GM10266 (cell line): Measurements from ENCODE around the gene NPEPL1.

Source experiments
- DNase-seq: peaks from one replicate; pipeline ENCODE4 v3.0.0; 2012; ENCODE audit errors: extremely low spot score
- TF ChIP-seq, protein P1 (sequence below): IDR thresholded peaks from 2 replicates; pipeline ENCODE4 v1.5.1; 2012; ENCODE audit warnings: mild to moderate bottlenecking, low read depth; ENCODE audit not compliant: control insufficient read depth, insufficient read depth; ENCODE audit errors: missing control alignments

Gene NPEPL1

DNA sequence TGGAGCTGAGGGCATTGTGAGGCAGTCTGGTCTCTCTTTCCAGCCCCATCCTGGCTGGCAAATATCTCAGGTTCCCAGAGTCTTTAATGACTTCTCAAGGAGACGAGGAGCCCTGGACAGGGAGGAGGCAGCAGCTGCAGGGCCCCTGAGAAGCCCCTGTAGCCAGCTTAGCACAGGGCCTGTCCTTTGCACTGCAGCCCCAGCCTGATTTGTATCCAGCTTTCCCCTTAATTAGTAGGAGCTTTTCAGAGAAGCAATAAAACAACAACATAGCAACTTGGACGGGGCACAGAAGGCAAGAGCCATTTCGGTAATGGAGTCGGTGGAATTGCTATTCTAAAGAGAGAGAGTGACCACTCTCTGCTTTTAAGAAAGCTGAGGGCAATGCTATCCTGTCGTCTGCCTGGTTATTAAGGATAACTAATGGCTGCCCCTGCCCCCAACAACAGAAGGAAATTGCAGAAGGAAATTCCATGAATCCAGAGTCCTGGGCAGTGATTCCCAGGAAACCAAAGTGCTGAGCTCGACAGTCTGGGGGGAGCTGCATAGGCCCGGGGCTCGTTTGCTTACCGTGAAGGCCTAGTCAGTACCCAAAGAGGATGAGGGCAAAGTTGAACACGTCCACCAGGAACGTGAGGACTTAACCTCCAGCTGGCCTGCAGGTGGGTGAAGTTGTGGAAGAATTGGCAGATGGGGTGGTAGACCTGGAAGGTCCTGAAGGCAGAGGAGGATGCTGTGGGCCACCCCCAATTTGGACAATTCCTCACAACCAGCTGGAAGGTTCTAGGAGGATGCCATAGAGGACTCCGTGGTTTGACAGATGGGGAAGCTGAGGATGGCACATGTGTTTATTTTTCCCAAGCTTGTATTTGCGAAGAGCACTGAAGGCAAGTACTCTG lies 50.3 kb downstream of the NPEPL1 start:
- no peak for DNase-seq
- TF ChIP-seq, protein P1, sequence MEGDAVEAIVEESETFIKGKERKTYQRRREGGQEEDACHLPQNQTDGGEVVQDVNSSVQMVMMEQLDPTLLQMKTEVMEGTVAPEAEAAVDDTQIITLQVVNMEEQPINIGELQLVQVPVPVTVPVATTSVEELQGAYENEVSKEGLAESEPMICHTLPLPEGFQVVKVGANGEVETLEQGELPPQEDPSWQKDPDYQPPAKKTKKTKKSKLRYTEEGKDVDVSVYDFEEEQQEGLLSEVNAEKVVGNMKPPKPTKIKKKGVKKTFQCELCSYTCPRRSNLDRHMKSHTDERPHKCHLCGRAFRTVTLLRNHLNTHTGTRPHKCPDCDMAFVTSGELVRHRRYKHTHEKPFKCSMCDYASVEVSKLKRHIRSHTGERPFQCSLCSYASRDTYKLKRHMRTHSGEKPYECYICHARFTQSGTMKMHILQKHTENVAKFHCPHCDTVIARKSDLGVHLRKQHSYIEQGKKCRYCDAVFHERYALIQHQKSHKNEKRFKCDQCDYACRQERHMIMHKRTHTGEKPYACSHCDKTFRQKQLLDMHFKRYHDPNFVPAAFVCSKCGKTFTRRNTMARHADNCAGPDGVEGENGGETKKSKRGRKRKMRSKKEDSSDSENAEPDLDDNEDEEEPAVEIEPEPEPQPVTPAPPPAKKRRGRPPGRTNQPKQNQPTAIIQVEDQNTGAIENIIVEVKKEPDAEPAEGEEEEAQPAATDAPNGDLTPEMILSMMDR: no peak

- TF ChIP-seq, protein P1: no peak
- no peak for DNase-seq
Measured at GRCh38 chr20:58743929-58744534, 51.4 kb downstream of the NPEPL1 start.

DNA sequence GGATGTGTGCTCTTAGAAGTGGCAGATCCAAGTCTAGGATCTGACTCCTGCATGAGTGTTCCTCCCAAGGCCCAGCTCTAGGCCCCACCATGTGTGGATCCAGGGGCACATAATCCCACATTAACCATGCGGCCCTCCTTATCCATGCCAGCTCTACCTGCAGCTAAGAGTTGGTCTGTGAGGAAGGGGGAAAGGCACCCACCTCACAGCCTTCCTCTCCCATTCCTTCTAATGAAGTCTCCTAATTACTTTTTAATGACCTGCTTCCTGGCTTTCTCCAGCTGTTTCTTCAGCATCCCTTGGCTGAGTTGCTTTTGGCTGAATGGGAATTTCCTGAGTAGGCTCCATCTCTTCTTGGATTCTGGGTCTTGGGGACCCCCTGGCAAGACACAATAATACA lies 52.2 kb downstream of the NPEPL1 start:
- DNase-seq: no peak

GRCh38 chr20:58745391-58745790 lies 52.8 kb downstream of the NPEPL1 start:
- TF ChIP-seq, protein P1: no peak
- DNase-seq: no peak

More for the DNA sequence above, 52.2 kb downstream of the NPEPL1 start:
- TF ChIP-seq, protein P1: no peak

DNA sequence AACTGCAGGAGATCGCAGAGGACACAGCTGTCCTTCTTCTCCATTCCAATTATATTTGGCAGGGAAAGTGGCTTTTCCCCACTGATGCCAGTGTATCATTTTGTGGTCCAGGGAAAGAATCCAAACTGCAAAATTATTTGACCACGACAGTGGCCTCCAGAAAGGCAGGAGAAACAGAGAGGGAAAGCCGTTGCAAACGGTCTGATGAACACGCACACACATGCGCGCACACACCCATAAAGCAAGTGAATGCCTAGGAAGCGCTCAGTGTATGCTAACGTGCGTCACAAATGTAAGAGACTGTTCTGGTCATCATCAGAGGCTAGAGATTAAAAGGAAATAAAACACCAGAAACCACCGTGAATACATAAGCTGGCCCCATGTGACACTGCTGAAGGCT lies 54.0 kb downstream of the NPEPL1 start:
- TF ChIP-seq, protein P1: no peak
- no peak for DNase-seq

DNA sequence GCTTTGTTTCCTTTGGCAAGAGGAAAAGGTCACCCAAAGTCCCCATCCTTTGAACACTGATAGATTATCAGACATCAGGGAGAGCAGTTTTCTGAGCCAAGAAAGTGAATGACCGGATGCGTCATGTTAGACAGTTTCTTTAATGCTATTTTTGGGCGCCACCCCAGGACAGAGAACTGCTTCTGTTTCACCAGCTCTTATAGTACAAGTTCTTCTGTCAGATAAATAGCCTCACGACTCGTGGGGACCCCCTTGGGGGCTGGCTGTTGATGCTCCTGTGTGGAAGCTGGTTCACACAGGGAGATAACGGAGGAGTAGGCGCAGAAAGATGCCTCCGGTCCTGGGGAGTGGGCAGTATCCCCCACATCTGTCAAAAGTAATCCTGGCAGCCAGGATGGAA lies 54.6 kb downstream of the NPEPL1 start:
- TF ChIP-seq, protein P1: no peak
- no peak for DNase-seq

DNA sequence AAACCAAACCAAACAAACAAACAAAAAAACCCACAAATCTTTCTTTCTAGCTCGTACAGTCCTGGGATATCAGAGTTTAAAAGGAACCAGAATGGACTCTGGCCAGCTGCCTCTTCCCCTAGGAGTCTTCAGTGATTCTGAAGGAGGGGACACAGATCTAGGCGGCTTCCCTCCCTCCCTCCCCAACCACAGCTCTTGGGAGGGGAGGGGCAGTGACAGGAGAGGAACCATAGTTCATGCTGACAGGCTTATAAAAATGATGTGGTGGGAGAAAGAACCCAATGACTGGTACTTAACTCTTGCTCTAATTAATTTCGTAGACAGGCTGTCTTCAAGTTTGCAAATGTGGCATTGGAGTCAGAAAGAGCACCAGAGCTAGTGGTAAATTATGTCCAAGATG lies 56.0 kb downstream of the NPEPL1 start:
- DNase-seq: no peak
- TF ChIP-seq, protein P1: no peak
